ENCODE results near the gene FAM72D.
"Not testable (repeated sequence)": the region's sequence is repeated elsewhere in the genome, so short reads cannot be mapped to it uniquely, and the experiment has no call there.

GRCh38 chr1:145063285-145063684 is 32.5 kb upstream of the FAM72D start:
- TF ChIP-seq EZH2 (IDR thresholded peaks at IDR 0.05; ENCODE audit: low read length, unreplicated experiment); CTCF (conservative IDR thresholded peaks at IDR 0.05; ENCODE audit: low read depth, low read length): not testable (repeated sequence)
